Ovary (tissue), 9 donors: ENCODE results near the gene PPM1H. TPM values are rescaled to one million over a fixed set of nuclear protein-coding genes. Genes with fewer than 3 reads are reported as not detected.

Source experiments
- DNase-seq, 5 donors: peaks; one replicate each; pipeline ENCODE4 v3.0.0-alpha.2; 2019 to 2020
- H3K27ac ChIP-seq, 2 donors: fragments of 200-600 bp; one replicate each; pipeline versions ENCODE4 v1.5.1 to v1.8.0; 2019 to 2022
- H3K27me3 ChIP-seq: fragments of 200-600 bp; one replicate; pipeline ENCODE4 v1.8.0; 2022
- H3K36me3 ChIP-seq: fragments of 200-600 bp; sonication (generic); one replicate; pipeline ENCODE4 v1.5.1; 2019
- H3K4me1 ChIP-seq: one replicate; pipeline ENCODE4 v1.8.1; 2013; ENCODE audit warnings: mild to moderate bottlenecking, moderate library complexity; ENCODE audit not compliant: insufficient read depth
- H3K4me3 ChIP-seq: fragments of 200-600 bp; sonication (generic); one replicate; pipeline ENCODE4 v1.5.1; 2017
- H3K9me3 ChIP-seq, 2 donors: fragments of 200-600 bp in 1 of 2; sonication (generic) in 1 of 2; one replicate each; pipeline versions ENCODE4 v1.5.1 to v1.8.1; 2013 to 2019; ENCODE audit warnings: mild to moderate bottlenecking in 1 of 2, moderate library complexity in 1 of 2
- CTCF ChIP-seq, 3 donors: fragments of 450-650 bp in 2 of 3; fragments of 200-600 bp in 1 of 3; IDR thresholded peaks; one replicate each; pipeline versions ENCODE4 v1.5.1 to v1.8.0; 2016 to 2022; ENCODE audit warnings: antibody characterized with exemption in 3 of 3, mild to moderate bottlenecking in 1 of 3
- EP300 ChIP-seq: sonication (generic); formaldehyde crosslinking; IDR thresholded peaks from one replicate; pipeline ENCODE4 v1.6.1; 2017; ENCODE audit warnings: antibody characterized with exemption
- POLR2A ChIP-seq: fragments of 450-650 bp; IDR thresholded peaks from one replicate; pipeline ENCODE4 v1.6.1; 2017; ENCODE audit warnings: antibody characterized with exemption, mild to moderate bottlenecking, moderate library complexity
- WGBS, 3 donors: extraction: QIAGEN DNeasy Blood & Tissue Kit in 1 of 3; methylation state at CpG; one replicate each; pipeline versions ENCODE4 v1.1.5 to v1.1.7; 2013 to 2017; 5-methylcytosine and 5-hydroxymethylcytosine counted together
- intact Hi-C, 4 donors: fragments of 100-400 bp; cut with DNase I; formaldehyde crosslinking; loops; one replicate each; pipeline versions ENCODE4 v1.11.0 to v1.15.1; 2022 to 2023
- polyA plus RNA-seq, 2 donors: library from polyadenylated mRNA; stranded (reverse); fragments of 200-250 nt in 1 of 2; fragments of 350-450 nt in 1 of 2; fragmentation: Illumina TruSeq in 1 of 2; extraction: RNeasy Lipid Tissue Mini Kit (QIAGEN cat#74804) in 1 of 2; gene quantifications; one replicate each; pipeline ENCODE4 v1.2.3, GENCODE V29; 2013 to 2014
- total RNA-seq, 7 donors: library from RNA; depleted of rRNA in 2 of 7; stranded (reverse); fragments of >200 nt in 2 of 7; fragmentation: NEBNext Ultra II Directional in 3 of 7; extraction: Animal tissue kit (Norgen Biotek cat#: 25700) in 3 of 7; gene quantifications; one replicate each; pipeline versions ENCODE4 v1.1.0 to v1.2.4, GENCODE V29; 2016 to 2023
- donor health status: DM: no; HTN: no; CAD: no; lungs with moderate emphysema.
- donor health status: DM: no; HTN: no; CAD: no.
- donor health status: Bipolar disorder and iron deficiency.
- donor health status: DM: yes; HTN: yes; CAD: no.
- donor health status: DM: no; HTN: no; CAD: no.
- donor health status: DM: yes; HTN: yes; CAD: no.

PPM1H gene
- total and polyA plus RNA-seq, 9 donors: 1.6 to 45.4 (median 12.0) TPM

DNA sequence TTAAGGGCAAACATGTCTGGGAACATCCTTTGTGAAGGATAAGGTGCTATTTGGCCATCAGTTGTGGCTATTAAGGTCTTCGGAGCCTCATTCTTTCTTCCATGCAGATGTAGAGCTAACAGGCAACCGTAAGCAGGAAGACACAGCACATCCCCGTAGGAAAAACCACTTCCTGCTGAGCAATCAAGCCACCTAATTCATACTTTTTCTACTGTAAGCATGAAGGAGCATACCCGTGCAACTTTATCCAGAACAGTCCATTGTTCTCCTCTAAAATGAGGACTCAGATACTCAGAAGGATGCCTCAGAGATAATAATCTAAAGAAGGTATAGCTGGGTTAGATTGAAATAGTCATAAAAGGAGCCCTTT, 232.0 kb downstream of the PPM1H start:
- intact Hi-C loops: no loop called here
- no peaks in the 10 kb centered on the region for H3K9me3 ChIP-seq
- no peaks in the 10 kb centered on the region for H3K27me3 ChIP-seq
- no peaks in the 10 kb centered on the region for H3K36me3 ChIP-seq
- peaks cover 7% of the 10 kb centered on the region for H3K4me1 ChIP-seq
- H3K4me3 ChIP-seq: no peak overlapping the region
- TF ChIP-seq EP300: no peak
- TF ChIP-seq CTCF (IDR thresholded peaks at IDR 0.05): no peak
- TF ChIP-seq POLR2A: no peak
- DNase-seq: no peak
- no peak overlapping the region for H3K27ac ChIP-seq
- 52 to 68% (median 62%) methylated on average over 4 of the region's 4 CpGs for WGBS, 3 donors

DNA sequence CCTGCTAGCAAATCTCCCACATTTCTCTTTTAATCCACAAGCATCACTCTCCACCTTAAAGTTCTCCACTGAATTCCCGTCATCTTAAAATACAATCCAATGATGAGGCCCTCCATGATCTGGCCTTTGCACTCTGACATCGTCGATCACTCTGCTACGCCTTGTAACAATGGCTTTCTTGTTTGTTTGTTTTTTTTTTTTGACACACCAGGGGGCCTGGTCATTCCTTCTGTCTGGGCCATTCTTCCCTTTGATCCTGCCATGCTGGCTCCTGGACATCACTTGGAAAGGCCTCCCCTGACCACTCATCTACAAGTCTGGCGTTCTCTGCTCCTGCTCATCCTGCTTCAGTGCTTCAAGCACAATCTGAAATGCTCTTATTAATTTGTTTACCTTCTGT, 233.5 kb downstream of the PPM1H start:
- WGBS, 3 donors: 95 to 97% (median 96%) methylated on average over 5 of the region's 5 CpGs
- intact Hi-C loops: no loop called here
- H3K27me3 ChIP-seq: no peaks in the 10 kb centered on the region
- no peak overlapping the region for H3K4me3 ChIP-seq
- H3K27ac ChIP-seq: no peak overlapping the region
- peaks cover 7% of the 10 kb centered on the region for H3K4me1 ChIP-seq
- DNase-seq: no peak
- no peak for TF ChIP-seq POLR2A
- no peak for TF ChIP-seq CTCF (IDR thresholded peaks at IDR 0.05)
- H3K36me3 ChIP-seq: no peaks in the 10 kb centered on the region
- no peaks in the 10 kb centered on the region for H3K9me3 ChIP-seq

DNA sequence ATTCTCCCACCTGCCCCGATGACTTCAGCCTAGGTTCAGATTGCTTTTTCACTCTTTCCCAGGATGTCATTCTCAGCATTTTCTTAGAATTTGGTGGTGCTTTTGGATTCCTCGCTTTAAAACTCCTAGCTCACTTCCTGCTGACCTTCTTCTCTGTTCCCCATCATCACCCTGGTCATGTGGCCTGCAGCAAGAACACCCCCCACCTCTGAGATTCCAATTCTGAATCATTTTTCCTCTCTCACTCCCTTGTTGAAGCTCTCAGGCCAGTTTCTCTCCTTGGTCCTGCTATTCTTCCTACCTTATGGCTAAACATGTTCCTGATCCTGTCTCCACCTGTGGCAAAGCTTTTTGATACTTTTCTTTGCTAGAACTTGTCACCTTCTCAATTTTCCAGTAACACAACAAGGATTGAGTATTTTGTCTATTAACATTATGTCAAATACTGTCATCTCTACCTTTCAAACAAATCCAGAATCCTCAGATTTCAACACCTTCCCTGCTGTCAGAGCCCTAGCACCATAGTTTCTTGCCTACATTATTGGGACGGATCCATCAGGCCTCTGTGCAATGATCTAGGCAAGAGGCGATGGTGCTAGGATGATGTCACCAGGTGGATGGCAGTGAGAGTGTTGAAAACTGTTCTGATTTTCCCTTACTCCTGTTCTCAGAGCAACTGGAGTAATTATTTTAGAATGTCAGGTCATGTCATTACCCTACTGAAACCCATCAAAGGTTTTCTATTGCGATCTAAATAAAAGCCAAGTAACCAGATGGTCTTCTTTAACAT, 234.7 kb downstream of the PPM1H start:
- no peak for TF ChIP-seq EP300
- TF ChIP-seq CTCF (IDR thresholded peaks at IDR 0.05): no peak
- TF ChIP-seq POLR2A: no peak
- WGBS, 3 donors: 92 to 95% (median 95%) methylated on average over 5 of the region's 5 CpGs
- intact Hi-C loops: no loop called here
- Histone ChIP-seq H3K4me1 (peaks cover 7% of the 10 kb centered on the region), H3K27me3 (no peaks in the 10 kb centered on the region), H3K27ac (no peak overlapping the region), H3K36me3 (no peaks in the 10 kb centered on the region), H3K4me3 (no peak overlapping the region), H3K9me3 (no peaks in the 10 kb centered on the region)
- DNase-seq: no peak

DNA sequence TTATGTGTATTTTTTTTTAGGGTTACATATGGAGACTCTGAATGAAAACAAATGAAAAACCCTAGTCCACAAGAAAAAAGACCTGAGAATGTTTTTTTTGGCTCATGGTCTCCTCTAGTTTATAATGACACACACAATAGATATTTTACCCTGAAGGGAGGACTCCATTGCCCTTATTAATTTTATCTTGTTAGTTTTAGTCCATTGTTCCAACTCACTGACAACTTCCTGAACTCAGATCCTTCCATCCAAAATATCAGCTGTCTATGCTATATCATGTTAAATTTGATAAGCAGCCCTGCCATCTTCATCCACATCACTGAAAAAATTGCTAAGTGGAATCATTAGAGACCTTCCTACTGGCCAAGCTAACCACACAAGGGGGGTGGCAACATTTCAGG, 236.2 kb downstream of the PPM1H start:
- H3K27ac ChIP-seq: no peak overlapping the region
- no peaks in the 10 kb centered on the region for H3K9me3 ChIP-seq
- H3K36me3 ChIP-seq: no peaks in the 10 kb centered on the region
- no peak overlapping the region for H3K4me3 ChIP-seq
- intact Hi-C loops: no loop called here
- DNase-seq: no peak
- TF ChIP-seq POLR2A: no peak
- TF ChIP-seq EP300: no peak
- no peak for TF ChIP-seq CTCF (IDR thresholded peaks at IDR 0.05)
- H3K27me3 ChIP-seq: no peaks in the 10 kb centered on the region
- H3K4me1 ChIP-seq: peaks cover 6% of the 10 kb centered on the region
